NT2/D1 (cell line): ENCODE results near the gene KCNJ6.

Experiments
- SUZ12 ChIP-seq: IDR thresholded peaks from 2 replicates; pipeline ENCODE4 v1.6.1; 2011; ENCODE audit not compliant: insufficient read length, insufficient read depth; ENCODE audit errors: extremely low read depth
- YY1 ChIP-seq: IDR thresholded peaks from 2 replicates; pipeline ENCODE4 v1.6.1; 2011; ENCODE audit not compliant: insufficient read length, insufficient read depth
- ZNF274 ChIP-seq: IDR thresholded peaks from 2 replicates; pipeline ENCODE4 v1.6.1; 2011; ENCODE audit warnings: mild to moderate bottlenecking, low read depth, low read length

DNA sequence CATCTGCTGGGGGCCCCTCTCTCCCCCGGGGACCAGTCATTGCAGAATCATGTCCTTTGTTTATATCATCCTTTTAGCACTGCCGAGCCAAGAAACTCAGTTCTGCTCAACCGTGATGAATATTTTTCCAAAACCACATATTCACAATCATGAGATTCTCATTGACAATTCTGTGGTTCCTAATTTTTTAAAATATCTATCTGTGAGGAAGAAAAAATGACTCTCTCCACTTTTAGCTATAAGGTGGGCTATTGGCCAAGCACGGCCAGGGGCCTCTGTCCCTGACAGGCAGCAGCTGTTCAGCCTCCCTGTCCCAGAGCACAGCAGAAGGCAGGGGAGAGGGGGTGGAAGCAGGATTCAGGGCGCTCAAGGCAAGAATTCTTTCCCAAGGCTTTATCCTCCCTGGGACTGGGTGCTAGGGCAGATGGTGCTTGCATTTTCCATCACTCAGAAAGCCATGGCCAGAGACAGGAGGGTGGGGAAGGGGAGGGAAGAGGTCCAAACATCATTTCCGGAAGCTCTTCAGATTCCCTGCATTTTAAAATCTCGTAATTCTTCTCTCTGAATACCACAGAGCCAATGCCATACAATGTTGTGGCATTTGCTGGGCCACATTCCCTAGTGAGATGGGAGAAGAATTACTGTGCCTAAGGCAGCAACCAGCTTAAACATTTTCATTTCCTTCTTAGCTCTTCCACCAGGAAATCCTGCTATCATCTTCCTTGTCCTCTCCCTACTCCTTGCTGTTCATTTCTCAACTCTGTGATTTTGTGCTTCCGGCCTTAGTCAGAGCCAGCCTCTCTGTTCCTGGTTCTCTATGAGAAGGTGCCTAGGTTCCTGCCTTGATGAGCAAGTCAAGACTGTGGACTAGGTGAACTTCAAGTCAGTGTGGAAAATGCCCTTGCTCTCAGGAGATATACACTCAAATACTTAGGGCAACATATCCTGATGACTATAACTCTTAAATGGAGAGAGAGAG lies 60.3 kb downstream of the KCNJ6 start:
- TF ChIP-seq ZNF274: no peak
- TF ChIP-seq YY1: no peak
- no peak for TF ChIP-seq SUZ12
